GM21447 (cell line): Measurements from ENCODE around the gene CACNA2D3.

Source experiments
- ATAC-seq: cut with Tn5 transposase; IDR thresholded peaks from one replicate; pipeline ENCODE4 v1.9.1; 2021; ENCODE audit not compliant: unreplicated experiment

CACNA2D3 gene

DNA sequence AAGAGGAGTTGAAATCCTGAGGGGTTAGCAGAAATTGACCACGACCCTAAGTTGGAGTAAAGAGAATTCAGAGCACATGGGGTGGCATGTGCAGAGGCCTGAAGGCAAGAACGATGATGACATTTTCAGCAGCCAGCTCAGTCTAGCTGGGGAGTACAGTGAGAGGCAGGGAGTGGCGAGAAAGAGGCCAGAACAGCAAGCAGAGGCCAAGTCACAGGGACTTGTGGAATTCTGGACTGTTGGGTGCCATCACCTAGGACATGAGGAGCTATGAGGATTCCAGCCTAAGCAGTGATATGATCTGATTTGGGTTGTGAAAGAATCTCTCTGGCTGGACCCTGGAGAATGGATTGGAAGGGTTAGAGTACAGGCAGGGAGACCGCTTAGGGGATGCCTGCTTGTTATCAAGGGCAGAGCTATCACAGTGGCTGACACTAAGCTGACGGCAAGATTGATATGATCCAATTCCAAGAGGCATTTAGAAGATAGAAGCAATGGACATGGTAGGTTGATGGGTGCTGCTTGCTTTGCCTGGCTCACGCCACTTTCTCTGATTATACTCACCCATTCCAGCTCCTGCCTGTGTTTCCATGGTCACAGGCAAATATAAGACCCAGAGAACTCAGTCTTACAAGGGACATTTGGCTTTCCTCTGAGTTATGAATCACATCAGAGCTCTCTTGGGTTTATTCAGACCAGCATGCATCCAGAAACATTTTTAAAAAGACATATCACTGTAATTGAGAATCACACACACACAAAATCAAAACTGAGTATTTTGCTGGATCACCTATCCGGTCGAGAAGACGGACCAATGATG is 739.1 kb downstream of the CACNA2D3 start:
- ATAC-seq: no peak

DNA sequence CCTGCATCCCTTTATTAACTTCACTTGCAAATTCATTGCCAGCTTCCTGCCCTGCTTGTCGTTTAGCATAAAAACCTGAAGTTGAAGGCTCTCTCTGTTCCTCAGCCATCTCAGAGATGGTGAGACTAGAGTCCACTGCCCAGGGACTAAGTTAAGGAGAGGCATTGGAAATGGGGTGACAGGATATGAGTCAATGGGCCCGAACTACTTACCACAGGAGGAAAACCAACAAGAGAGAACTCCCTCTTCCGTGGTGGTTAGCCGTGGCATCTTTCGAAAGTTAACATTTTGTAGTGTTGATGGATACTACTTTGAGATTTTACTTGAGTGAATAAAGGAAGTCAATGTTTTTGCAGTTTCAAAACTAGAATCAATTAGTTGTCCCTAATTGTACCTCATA is 740.2 kb downstream of the CACNA2D3 start:
- ATAC-seq: no peak

DNA sequence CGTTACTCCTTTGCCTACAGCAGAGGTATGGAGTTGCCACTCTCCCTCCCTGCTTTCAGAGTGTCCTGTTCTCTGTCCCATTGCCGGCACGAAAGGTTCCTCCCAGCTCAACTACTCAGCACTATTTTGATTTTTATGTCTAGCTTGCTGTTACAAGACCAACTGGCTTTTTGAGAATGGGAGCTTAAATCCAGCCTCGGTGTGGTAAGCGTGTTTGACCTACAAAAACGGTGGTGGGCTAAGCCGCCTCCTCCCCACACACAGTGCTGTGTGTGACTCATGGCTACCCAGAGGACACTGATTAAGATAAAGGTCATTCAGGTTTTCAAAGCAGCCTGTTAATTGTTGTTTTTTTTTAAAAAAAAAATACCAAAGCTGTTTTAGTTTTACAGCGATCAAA is 741.0 kb downstream of the CACNA2D3 start:
- ATAC-seq: no peak

DNA sequence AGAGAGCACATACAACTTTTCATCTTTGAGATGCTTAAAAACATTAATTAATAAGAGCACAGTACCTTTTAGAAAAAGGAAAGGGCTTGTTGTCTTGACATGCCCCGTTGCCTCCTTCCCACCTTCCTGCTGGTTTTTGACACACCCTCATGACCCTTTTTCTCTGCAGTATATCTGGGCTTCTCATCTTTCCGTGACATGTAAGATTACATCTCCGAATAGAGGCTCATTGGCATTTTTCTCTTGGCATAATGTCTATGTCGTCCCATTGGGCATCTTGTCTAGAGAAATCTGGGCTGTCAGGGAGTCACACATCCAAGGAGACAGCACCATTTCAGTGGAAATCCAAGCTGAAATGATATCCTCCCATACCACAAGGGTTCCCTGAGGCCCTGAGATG is 741.4 kb downstream of the CACNA2D3 start:
- no peak for ATAC-seq

DNA sequence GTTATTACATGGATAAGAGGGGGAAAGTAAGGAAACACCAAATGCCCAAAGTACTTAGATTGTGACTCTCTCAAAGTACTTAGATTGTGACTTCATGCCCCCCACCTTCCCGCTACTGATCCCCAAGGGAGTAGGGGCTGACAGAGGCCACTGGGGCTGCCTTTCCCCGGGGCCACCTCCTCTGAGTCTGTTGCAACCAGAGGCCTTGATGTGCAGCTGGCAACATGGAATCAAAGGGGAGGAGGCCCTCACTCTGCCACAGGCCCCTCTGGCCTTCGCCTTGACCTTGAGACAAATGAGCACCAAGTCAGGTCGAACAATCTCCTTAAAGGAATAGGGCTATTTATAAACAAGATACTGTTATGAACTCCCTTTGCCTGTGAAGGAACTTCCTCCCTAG is 743.0 kb downstream of the CACNA2D3 start:
- no peak for ATAC-seq

DNA sequence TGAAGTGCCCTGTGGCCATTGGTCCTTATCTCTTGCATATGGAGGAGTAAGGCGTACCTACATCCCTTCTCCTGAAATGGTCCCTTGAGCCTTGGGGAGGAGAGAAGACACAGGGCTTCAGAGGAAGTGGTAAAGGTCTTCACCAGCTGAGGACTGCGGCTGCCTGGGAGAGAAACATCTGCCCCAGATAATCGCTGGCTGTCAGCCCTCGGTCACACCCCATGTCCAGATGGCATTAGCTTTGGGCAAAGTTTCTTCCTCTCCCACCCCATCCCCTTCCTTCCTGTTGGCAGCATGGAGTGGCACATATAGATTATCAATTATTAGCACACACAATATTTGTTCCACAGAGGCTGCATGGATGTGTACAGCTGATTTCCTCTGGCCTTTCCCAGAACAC is 743.9 kb downstream of the CACNA2D3 start:
- no peak for ATAC-seq

DNA sequence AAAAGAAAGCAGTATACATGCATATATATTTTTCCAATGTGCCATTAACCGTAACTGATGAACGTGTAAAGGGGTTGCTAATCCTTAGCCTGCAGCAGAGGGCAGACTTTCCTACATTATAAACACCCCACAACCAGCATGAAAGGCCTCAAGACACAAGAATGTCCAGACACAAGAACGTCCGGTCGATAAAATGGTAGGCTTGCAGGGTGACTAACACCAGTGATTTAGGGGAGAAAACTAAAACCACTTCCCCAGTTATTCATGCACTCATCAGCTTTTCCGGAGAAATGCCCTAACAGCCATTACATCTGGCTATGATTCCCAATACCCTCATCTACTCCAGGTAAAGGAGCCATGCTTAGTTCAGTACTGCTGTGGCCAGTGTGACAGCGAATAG is 748.1 kb downstream of the CACNA2D3 start:
- no peak for ATAC-seq

DNA sequence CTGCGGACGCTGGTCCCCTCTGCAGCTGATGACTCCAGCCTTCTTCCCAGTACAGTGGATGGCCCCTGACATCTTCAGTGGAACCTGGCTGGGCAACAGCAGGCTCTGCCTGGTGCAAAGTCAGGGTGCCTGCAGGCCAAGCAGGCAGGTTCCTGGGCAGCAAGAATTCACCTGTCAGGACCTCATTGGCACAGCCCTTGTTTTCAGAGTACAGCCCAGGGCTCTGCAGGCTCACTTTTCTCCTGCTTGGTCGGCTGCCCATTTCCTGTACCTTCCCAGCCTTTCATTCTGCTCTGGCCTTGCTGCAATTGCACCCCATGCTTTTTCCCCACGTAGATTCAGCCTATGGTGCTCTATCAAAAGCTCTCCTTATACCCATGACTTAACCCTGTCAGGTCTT is 749.5 kb downstream of the CACNA2D3 start:
- ATAC-seq: no peak

DNA sequence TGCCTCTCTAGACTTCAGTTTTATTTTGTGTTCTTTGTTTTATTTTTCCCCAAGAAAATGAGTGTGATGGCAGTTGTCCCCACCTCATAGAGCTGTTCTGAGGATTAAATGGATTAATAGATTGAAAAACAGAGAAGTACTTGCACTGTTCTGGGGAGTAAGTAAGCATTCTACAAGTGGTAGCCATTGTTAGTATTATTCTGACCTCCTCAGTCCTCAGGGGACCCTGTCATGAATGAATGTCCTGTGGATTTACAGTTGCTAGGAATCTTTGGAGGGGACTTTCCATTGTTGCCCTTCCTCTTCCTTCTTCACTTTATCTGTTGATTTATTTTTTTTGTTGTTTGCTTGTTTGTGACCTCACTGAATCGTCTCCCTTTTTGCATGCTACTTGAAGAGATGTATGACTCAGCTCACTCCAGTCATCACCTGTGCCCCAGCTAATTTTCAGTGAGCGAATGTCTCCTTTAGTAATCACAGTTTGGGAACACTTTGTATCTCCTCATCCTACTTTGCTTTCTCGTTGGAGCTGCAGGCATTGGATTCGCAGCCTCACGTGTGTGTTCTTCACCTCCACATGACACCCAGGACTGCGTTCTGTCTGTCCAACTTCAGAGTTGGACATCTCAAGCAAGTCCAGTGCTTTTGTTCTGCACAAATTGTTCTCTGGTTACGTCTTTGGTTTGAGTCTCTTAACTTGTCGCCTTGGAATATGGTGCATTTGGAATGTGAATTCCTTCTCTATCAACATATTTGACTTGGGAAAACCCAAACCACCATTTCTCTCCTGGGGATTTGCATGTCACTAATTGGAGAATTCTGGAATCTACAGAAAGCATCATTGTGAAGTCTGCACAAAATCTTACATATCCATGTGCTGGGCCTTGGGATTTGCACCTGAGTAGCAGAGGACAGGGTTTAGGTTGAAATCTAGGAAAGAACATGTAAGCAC is 751.0 kb downstream of the CACNA2D3 start:
- ATAC-seq: no peak

DNA sequence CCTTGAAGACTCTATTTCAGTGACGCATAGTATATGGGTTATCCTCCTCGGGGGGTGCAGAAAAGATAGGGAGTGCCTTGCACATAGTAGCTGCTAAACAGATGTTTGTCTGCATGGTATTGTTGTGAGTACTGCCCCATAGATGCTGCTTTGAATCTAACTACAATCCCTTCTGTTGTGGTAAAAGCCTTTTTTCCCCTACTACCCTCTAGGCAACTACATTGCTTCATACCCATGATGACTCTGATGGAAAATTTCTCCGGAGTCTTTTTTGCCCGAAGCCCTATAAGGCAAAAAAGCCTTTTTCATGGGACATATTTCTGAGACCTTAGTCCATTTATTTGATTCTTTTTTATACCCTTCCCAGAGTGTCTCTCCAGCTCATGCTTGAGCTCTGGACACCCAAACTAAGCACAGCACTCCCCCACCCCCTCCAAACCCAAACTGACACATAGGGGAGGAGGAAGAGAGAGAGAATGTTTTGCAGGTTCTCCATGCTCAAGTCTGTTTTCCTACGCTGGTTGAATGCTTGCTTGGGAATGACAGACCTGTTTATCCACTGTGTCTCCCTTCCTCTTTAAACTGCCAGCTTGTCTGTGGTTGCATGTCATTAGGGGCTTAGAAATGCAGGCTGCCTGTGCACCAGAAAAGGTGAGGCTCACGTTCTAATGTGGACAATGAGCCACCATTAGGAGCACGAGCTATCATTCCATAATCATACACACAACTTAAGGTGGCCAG is 752.6 kb downstream of the CACNA2D3 start:
- ATAC-seq: no peak

DNA sequence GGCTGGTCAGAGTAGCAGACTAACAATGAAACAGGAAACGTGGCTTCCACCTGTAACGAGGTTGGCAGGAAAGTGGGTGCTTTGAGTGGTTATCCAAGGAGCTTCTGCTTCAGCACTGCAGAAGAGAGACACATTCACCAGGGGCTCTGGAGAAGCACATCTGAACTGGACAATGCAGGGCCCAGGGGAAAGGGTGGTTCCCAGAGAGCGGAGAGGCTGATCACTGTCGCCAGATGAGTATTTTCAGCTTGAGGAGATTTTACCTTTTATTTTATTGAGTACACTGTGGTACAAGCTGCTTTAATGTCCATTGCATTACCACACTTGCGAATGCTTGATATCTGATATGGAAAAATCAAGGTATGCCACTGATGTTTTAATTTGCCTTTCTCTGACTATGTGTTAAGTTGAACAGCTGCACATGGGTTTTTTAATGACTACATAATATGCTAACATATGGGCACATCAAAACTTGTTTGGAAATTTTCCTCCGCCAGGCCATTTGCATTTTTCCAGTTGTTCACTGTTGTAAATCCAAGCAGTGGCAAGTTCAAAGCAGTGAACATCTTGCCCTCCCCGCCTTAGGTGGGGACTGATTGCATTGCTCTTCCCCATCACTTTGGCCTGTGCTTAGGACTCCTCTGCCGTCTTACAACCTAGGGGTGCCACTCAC is 753.4 kb downstream of the CACNA2D3 start:
- ATAC-seq: no peak

DNA sequence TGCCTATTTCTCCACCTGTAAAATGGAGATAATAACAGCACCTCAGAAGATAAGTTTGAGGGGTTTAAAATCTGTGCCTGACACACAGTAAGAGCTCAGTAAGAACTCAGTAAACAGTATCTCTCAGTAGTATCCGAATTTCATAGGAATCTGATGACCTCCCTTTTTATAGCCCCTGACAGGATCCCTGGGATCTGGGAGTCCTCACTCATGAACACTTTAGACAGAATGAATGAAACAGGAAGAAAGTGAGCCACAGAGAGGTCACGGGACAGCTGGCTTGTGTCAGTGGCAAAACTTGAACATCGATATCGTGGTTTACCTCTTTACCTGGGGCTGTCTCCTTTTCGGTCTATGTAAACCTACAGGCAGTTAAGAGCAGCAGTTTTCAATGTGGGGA is 754.3 kb downstream of the CACNA2D3 start:
- no peak for ATAC-seq

DNA sequence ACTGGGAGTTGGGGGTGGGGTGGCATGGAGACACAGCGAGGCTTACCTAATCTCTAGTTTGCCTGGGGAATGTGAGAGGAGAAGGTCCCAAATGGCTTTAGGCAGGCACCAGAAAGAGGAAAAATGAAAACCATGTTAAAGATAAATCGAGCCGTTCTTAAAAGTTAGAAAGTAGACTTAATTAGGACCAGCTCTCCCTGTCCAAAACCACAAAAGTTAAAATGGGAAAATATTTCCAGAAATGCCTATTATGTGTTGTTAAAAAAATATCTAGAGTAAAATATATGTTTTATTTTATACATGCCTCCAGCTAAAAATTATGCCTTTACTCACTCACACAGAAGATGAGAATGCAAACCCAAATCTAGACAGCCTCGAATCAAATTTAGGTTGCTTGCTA is 755.4 kb downstream of the CACNA2D3 start:
- no peak for ATAC-seq

DNA sequence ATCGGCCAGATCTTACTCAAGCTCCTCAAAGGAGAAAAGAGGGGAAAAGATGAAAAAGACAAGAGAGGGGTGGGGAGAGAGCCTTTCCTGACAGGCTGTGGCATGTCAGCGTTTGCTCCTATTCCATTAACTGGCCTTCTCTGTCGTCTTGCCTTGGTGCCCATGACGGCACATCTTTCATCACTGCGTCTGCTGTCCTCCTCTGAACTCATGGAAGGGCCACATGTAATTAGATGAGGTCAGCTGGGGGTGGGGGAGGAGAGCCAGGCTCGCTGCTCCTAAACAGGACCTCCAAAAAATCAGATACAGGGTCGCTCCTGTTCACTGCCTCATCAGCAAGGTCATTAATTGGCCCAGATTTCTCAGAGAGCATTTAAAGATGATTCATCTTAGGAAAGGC is 755.8 kb downstream of the CACNA2D3 start:
- ATAC-seq: no peak

DNA sequence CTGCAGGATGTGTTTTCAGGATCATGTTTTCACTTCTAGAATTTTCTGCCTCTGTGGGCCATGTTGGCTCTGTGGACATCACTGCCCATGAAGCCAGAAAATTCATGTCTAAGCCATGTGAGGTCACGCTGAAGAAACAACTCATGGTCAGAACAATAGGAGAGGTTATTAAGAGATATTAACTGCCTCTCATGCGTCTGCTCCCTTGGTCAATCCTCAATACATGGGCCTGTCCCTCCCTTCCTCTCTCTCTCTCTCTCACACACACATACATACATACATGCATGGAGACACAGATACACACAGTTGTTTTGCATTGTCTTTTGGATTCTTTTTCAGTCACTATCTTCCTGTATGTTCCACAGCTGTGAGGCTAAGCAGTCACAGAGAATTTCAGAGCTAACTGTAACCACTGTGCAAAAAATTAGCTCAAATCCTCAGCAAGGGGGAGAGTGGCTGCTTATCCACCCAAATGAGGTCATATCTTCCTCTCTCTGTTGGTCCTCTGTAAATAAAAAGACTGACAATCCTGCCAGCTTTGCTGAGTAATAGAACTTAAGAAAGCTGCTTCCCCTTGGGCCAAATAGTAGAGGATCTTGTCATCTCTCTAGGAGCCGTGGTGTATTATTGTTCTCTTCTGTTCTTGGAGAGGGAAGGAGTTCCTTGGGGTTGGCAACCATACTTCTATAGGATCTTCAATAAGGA is 759.9 kb downstream of the CACNA2D3 start:
- no peak for ATAC-seq

DNA sequence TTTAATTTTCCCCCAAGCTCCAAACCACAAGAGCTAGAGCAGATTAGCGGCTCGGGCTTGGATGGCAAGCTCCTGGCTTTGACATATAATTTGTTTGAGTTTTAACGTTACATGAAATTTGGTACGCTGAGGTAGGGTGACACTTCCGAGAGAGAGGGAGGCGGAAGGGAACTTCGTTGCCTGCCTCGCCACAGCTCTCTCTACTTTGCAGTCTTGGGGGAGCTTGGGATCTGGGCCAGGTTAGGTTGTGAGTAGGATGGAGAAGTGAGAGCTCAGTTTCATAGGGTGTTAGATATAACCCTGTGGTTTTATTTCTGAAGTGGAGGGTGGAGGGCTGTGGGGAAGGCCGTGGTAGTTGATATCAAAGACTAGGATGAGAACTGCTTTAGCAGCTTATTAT is 765.8 kb downstream of the CACNA2D3 start:
- no peak for ATAC-seq

DNA sequence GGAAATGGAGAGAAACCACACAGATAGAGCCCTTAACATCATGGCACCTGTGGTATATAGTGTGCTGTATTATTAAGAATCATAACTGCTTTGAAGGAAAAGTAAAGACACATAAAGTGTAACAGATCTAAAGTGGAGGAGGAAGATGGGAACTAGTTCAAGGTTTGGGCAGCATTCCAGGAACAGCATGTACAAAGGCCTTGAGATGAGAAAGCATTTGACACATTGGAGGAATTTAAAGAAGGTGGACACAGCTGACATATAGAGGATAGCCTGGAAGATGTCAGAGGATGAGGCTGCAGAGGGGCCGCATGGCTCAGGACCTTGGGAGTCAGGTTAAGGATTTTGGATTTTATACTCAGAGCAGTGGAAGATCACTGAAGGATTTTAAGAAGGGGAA is 766.5 kb downstream of the CACNA2D3 start:
- ATAC-seq: no peak

DNA sequence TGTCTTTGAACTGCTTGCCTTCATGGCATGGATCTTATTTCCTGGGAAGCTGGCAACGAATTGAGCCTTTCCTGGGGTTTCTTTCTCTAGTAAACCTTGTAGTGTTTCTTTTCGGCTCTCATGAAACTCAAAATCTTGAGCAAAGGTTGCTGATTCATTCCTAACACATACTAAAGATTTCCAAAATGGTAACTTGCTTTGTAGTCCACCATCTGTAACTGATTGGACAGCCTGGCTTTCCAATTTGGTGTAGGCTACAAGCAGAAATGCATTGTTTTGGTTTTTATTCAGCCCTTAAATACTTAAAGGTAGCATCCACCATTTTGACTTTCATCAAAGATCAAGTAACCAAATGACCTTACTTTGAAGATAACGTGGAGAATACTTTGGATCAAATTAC is 767.4 kb downstream of the CACNA2D3 start:
- ATAC-seq: no peak

DNA sequence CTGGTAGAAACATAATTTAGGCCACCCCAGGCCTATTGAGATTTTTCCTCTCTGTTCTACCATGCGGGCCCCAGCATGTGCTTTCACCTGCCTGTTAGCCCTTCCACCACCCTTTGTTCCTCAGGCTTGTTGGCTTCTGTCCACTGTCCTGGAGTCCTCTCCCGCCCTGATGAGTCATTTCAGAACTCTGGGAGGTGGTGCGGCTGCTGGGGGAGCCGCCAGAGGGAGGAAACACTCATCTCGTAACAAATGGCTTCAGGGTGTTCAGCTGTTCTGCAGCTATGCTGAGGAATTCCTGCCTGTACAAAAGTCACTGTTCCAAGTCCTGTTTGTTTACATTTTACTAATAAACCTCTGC is 769.2 kb downstream of the CACNA2D3 start:
- ATAC-seq: no peak

DNA sequence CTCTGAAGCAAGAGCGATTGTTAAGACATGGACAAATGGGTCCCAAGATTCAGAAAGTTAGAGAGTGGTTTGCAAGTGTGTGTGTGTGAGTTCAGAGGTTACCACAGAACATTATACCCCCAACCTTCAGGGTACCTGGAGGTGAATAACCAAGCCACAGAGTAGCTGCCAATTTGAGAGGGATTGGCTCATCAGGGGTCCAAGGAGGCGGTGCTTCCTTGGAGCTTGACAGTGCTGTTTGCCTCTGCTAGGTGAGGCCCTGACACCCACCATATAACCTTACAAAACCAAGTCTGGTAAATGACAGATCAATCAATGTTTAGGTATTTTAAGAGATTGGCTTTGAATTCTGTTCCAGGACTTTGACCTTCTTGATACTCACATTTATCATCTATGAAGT is 769.8 kb downstream of the CACNA2D3 start:
- ATAC-seq: no peak
